Activated T-helper 1 cell treated with Interleukin-2 at 50 U/mL for 16 hours (primary cell): ENCODE data around the gene PDHA1.

Source experiments
- DNase-seq: peaks from one replicate; pipeline ENCODE4 v3.0.0-alpha.2; 2020; ENCODE audit warnings: low read depth

The PDHA1 gene

DNA sequence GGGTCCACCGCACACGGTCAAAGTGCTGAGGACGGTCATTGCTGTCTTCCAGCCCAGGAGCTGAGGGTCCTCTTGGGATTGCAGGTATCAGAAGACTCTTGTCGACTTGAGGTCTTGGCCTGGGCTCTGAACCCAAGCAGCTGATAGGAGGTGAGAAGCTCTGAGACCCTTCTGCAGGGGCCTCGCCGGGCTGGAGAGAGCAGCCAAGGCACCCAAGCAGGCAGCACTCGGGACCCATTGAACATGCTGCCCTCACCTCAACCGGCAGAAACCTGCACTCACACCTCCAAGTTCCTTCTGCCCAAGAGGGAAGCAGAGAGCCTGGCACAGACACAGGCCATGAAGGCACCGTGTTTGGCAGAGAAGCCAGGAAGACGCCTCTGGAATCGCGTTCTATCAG lies 34.1 kb downstream of the PDHA1 start:
- no peak for DNase-seq

DNA sequence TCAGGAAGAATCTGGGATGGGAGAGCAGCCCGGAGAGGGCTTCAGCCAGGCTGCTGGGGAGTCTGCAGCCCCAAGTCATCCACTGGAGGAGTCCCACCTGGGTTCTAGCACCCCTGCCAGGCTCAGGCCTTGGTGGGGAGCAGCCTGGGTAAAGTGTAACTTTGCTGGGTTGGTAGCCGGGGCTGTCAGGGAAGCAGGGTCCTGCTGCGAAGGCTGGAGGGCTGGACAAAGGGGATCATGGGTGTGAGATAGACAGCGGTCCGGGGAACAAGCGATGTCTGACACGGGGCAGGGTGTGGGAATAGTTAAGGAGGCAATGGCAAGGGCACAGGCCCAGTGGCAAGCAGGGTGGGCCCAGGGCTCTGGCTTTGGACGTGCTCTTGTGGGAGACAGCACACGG lies 37.6 kb downstream of the PDHA1 start:
- DNase-seq = no peak

- DNase-seq = no peak
These were observed 38.9 kb downstream of the PDHA1 start for GRCh38 chrX:19382555-19383145.

DNA sequence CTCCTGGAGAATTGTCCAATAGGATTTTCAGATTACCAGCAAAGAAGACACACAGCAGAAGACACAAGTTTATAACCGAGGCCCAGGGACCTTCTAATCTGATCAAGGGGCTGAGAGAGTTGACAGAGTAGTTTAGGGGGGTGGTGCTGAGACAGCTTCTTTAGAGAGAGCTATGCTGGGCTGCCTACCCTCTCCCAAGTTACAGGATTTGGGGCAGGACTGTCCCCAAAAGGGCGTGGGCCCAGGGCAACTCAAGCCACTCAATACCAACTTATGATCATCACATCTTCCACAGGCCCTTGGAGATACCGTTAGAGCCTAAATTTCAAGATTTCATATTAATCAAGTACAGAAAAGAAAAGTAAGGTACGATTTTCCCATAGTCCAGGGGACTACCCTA lies 43.0 kb downstream of the PDHA1 start:
- DNase-seq = no peak

DNA sequence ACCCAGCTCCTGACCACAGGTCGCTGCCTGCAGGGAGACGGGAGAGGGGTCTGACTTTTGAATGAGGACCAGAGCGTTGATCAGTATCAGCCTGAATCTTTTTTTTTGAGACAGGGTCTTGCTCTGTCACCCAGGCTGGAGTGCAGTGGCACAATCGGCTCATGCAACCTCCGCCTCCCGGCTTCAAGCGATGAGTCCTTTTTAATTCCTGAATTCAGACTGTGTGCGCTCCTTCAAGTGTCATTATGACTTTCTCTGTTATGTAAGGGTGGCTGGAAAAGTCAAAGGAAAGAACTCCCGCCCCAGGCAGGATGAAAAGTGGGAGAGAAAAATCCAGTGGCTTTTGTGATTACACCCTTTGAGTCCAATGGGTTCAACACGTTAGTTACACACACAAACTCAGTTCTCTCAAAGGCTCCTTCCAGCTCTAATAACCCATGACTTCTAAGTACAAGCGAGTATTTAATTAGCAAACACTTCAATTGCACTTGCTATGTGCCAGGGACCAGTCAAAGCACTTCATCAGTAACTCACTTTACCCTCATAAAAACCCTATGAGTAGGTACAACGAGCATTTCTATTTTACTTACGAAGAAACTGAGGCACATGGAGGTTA lies 44.4 kb downstream of the PDHA1 start:
- DNase-seq = no peak

- no peak for DNase-seq
These were observed 45.0 kb downstream of the PDHA1 start for GRCh38 chrX:19388741-19389140.

DNA sequence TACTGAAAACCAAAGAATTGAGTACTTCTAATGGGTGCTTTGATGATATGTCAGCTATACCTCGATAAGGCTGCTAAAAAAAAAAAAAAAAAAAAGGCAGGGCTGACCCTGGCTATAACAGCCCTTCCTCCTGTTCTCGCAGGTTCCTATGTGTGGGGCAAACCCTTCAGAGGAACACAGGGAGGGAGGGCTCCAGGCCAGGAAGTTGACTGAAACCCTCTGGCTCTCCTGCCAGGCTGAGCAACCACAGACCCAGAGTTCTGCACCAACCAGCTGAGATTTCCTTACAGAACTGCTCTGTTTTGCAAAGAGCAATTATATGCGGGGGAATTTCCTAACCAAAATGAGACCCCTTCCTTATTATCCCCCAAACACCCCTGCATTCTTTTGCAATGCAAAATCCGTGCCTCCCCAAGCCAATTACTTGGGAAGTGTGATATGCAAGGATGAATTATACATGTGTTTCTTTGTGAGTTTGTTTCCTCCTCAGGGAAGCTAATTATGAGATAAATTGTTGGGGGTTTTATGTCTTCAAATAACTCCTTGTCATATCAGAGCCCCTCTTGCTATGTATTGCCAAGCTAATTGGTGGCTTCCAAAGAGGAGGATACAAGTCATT lies 45.6 kb downstream of the PDHA1 start:
- no peak for DNase-seq

DNA sequence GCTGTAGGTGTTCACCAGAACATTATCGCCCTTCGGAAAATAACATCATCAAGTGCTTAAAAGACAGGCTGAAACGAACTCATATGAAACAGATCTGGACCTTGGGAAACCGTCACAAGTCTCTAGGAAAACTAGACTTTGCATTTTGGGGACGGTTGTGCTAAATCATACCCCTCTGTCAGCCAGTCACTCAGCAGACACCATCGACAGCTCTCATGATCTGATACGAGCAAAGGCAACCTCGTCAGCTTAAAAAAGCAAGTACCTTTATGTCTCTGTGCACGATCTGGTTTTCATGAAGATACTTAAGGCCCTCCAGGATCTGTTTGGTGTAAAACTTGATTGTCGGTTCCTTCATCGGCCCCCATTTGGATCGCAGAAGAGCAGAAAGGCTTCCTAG lies 48.4 kb downstream of the PDHA1 start:
- no peak for DNase-seq

DNA sequence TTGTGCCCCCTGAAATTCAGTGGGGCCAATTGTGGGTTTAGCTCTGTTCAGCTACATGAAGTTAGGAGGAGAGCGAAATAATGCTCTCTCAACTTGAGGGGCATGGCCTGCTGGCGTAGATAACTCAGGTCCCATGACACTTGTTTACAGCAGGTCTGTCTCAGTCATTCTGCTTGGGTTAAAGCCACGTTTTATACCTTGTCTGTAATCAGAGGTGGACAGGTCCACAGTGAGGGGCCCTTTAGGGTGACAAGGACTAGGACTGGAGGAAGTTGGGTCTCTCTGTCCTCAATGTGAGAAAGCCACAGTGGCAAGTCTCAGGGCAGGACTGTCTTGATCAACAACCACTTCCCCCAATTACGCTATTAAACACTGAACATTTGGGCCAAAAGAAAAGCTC lies 49.0 kb downstream of the PDHA1 start:
- DNase-seq = no peak

GRCh38 chrX:19403696-19404095 lies 60.0 kb downstream of the PDHA1 start:
- no peak for DNase-seq

DNA sequence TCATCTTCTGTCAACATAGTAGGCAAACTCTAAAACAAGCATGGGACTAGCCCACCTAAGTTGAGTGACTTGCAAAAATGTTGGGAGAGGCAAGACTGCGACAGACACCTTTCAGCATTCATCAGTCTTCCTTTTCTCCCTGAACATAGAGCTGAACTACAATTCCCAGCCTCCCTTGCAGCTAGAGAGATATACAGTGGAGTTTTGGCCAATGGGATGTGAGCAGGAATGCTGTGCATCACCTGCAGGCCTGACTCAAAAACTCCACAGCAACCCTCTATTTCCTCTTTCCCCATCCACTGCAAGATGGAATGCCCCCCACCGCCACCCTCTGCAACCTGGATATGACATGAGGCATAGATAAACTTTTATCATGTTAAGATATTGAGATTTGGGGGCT lies 66.5 kb downstream of the PDHA1 start:
- no peak for DNase-seq
